ENCODE results near the gene CLEC16A. TPM values are rescaled to one million over a fixed set of nuclear protein-coding genes. Genes with fewer than 3 reads are reported as not detected.

CLEC16A gene
- total RNA-seq, 4 donors from 2014 or later, result 38.2 to 153 (median 92.7) TPM

DNA sequence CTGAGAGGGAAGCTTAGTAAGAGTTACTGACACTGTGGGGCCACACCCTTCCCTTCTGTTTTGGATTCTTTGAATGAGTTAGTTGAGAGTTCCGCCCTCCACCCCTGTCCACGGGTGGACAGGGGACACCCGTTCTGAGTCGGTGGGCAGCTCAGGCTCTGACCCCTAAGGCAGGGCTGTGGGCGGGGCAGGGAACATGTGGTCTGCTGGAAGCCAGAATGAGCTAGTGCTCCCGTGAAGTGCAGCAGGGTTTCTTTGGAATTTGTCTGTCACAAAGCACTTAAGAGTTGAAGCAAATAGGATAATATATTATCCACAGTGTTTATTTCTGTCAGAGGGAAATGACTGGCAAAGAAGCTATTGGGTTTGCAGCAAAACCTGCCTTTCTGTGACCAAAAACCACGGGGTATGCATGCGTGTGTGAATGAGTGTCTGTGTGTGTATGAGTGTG is 90.1 kb downstream of the CLEC16A start:
- no peak overlapping the region for H3K4me3 ChIP-seq
- TF ChIP-seq, protein P1, sequence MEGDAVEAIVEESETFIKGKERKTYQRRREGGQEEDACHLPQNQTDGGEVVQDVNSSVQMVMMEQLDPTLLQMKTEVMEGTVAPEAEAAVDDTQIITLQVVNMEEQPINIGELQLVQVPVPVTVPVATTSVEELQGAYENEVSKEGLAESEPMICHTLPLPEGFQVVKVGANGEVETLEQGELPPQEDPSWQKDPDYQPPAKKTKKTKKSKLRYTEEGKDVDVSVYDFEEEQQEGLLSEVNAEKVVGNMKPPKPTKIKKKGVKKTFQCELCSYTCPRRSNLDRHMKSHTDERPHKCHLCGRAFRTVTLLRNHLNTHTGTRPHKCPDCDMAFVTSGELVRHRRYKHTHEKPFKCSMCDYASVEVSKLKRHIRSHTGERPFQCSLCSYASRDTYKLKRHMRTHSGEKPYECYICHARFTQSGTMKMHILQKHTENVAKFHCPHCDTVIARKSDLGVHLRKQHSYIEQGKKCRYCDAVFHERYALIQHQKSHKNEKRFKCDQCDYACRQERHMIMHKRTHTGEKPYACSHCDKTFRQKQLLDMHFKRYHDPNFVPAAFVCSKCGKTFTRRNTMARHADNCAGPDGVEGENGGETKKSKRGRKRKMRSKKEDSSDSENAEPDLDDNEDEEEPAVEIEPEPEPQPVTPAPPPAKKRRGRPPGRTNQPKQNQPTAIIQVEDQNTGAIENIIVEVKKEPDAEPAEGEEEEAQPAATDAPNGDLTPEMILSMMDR (IDR thresholded peaks at IDR 0.05), result no peak
- no peak for TF ChIP-seq POLR2A (IDR thresholded peaks at IDR 0.05)
- TF ChIP-seq POLR2AphosphoS5 (IDR thresholded peaks at IDR 0.05), result no peak
- TF ChIP-seq EP300 (IDR thresholded peaks at IDR 0.05; ENCODE audit: low read depth), result no peak
- DNase-seq, result no peak
- peaks cover 0 to 11% (median 0%) of the 10 kb centered on the region in 4 donors for H3K4me1 ChIP-seq
- no peaks in the 10 kb centered on the region for H3K27me3 ChIP-seq
- intact Hi-C loops (cut with DNase I; ENCODE audit: low total_unique reads) (no loop called here), in situ Hi-C loops (cut with MboI; ENCODE audit: low pct_ligation_motif_present in 1 of 4, low pct_unique_long_range_greater_than_20kb in 1 of 4, low sequenced_read_pairs in 3 of 4) (no loop called here)
- H3K36me3 ChIP-seq, result peaks cover 0 to 4% (median 0%) of the 10 kb centered on the region in 4 donors
- no peaks in the 10 kb centered on the region for H3K9me3 ChIP-seq
- WGBS, 2 donors (ENCODE audit: low coverage in 1 of 2), result 63% methylated on average over 8 of the region's 8 CpGs; no CpG with 5 or more reads in 1 of the 2 donors
- peak overlapping the region in 2 of 4 donors; percentile 30 to 57 for H3K27ac ChIP-seq

DNA sequence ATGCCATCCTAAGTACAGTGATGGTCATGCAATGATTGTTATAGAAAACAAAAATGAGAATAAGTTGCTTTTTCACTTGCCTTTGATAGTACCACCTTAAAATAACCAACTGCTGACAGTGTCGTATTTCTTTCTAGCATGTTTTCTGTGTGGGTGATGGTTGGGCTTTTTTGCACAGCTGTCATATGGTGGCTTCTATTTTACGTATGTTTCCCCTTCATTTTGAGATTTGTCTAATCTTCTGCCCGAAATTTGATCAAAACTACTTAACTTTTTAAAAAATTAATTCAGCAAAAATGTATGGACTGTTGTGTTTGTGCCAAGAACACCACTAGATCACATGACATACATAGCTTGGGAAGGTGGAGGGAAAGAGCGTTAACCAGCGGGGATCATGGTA is 90.7 kb downstream of the CLEC16A start:
- intact Hi-C loops (cut with DNase I; ENCODE audit: low total_unique reads) (no loop called here), in situ Hi-C loops (cut with MboI; ENCODE audit: low pct_ligation_motif_present in 1 of 4, low pct_unique_long_range_greater_than_20kb in 1 of 4, low sequenced_read_pairs in 3 of 4) (no loop called here)
- H3K9me3 ChIP-seq, result no peaks in the 10 kb centered on the region
- H3K36me3 ChIP-seq, result peaks cover 0 to 4% (median 0%) of the 10 kb centered on the region in 4 donors
- H3K4me3 ChIP-seq, result no peak overlapping the region
- DNase-seq, result no peak
- TF ChIP-seq POLR2A (IDR thresholded peaks at IDR 0.05) (no peak), POLR2AphosphoS5 (IDR thresholded peaks at IDR 0.05) (no peak), EP300 (IDR thresholded peaks at IDR 0.05; ENCODE audit: low read depth) (no peak)
- TF ChIP-seq, protein P1 (IDR thresholded peaks at IDR 0.05), result no peak
- 96 to 100% methylated on average over 4 to 5 of the region's 5 CpGs for WGBS, 2 donors (ENCODE audit: low coverage in 1 of 2)
- H3K27me3 ChIP-seq, result no peaks in the 10 kb centered on the region
- H3K4me1 ChIP-seq, result peaks cover 0 to 11% (median 0%) of the 10 kb centered on the region in 4 donors
- H3K27ac ChIP-seq, result peak overlapping the region in 1 of 4 donors; percentile 30

DNA sequence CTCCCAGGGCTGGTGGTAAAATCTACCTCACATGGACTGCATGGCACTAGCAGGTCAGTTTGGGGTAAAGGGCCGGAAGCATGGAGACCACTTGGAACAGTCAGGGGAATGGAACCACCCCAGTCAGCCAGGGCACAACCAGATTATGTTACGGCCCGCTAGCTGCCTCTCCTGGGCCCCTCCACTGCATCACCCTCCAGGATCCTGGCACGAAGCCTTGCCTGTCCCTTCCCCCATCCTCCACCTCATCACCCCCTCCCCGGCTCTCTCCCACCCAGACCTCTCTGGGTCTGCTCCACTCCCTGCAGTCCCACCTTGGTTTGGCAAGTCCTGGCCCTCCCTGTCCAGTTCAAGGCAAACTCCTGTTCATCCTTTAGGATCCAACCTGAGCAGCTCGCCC is 91.7 kb downstream of the CLEC16A start:
- in situ Hi-C loops (cut with MboI; ENCODE audit: low pct_ligation_motif_present in 1 of 4, low pct_unique_long_range_greater_than_20kb in 1 of 4, low sequenced_read_pairs in 3 of 4) (no loop called here), intact Hi-C loops (cut with DNase I; ENCODE audit: low total_unique reads) (no loop called here)
- WGBS, 2 donors (ENCODE audit: low coverage in 1 of 2), result 93 to 100% methylated on average over 3 to 6 of the region's 6 CpGs
- Histone ChIP-seq H3K4me1 (peaks cover 0 to 11% (median 0%) of the 10 kb centered on the region in 4 donors), H3K4me3 (no peak overlapping the region), H3K27ac (no peak overlapping the region), H3K27me3 (no peaks in the 10 kb centered on the region), H3K36me3 (peaks cover 0 to 9% (median 2%) of the 10 kb centered on the region in 4 donors), H3K9me3 (no peaks in the 10 kb centered on the region)
- no peak for TF ChIP-seq EP300 (IDR thresholded peaks at IDR 0.05; ENCODE audit: low read depth)
- TF ChIP-seq POLR2A (IDR thresholded peaks at IDR 0.05), result no peak
- TF ChIP-seq, protein P1 (IDR thresholded peaks at IDR 0.05), result no peak
- TF ChIP-seq POLR2AphosphoS5 (IDR thresholded peaks at IDR 0.05), result no peak
- no peak for DNase-seq

GRCh38 chr16:11036868-11037410 is 92.6 kb downstream of the CLEC16A start:
- peaks cover 0 to 11% (median 0%) of the 10 kb centered on the region in 4 donors for H3K4me1 ChIP-seq
- no peaks in the 10 kb centered on the region for H3K9me3 ChIP-seq
- H3K36me3 ChIP-seq, result peaks cover 0 to 15% (median 2%) of the 10 kb centered on the region in 4 donors
- in situ Hi-C loops (cut with MboI; ENCODE audit: low pct_ligation_motif_present in 1 of 4, low pct_unique_long_range_greater_than_20kb in 1 of 4, low sequenced_read_pairs in 3 of 4), result no loop called here
- TF ChIP-seq EP300 (IDR thresholded peaks at IDR 0.05; ENCODE audit: low read depth), result no peak
- TF ChIP-seq, protein P1 (IDR thresholded peaks at IDR 0.05), result no peak
- no peak for TF ChIP-seq POLR2A (IDR thresholded peaks at IDR 0.05)
- TF ChIP-seq POLR2AphosphoS5 (IDR thresholded peaks at IDR 0.05), result no peak
- H3K4me3 ChIP-seq, result no peak overlapping the region
- WGBS, 2 donors (ENCODE audit: low coverage in 1 of 2), result 91 to 95% methylated on average over 6 to 8 of the region's 8 CpGs
- no peak overlapping the region for H3K27ac ChIP-seq
- intact Hi-C loops (cut with DNase I; ENCODE audit: low total_unique reads), result no loop called here
- H3K27me3 ChIP-seq, result no peaks in the 10 kb centered on the region
- no peak for DNase-seq

Measured in transverse colon (tissue), 4 donors.